H1 (cell line): Measurements from ENCODE around the gene LMOD2. TPM values are rescaled to one million over a fixed set of nuclear protein-coding genes. Genes with fewer than 3 reads are reported as not detected.

ENCODE experiments used
- CTCF ChIA-PET: fragments of 300-600 bp; sonication (Branson Sonifier 250); formaldehyde crosslinking; loops from one replicate; lab custom pipeline; 2021; ENCODE audit not compliant: partially characterized antibody; lab: Charles Lee
- POLR2A ChIA-PET: fragments of 300-600 bp; sonication (Branson Sonifier 250); formaldehyde crosslinking; loops from one replicate; lab custom pipeline; 2021; ENCODE audit warnings: inconsistent platforms; ENCODE audit not compliant: partially characterized antibody; lab: Charles Lee
- DNase-seq, 2 experiments: peaks; one replicate each; pipeline versions ENCODE4 v3.0.0 to v3.0.0-alpha.2; 2010 to 2022; ENCODE audit warnings: low spot score in 2 of 2, low read depth in 1 of 2, mixed read lengths in 1 of 2
- FAIRE-seq: peaks from 2 replicates; lab custom pipeline; 2011; peaks lifted over from hg19 to GRCh38; lab: Jason Lieb, UNC
- H2AFZ ChIP-seq: 2 replicates; pipeline ENCODE4 v1.8.1; 2012; ENCODE audit warnings: low read length, inconsistent platforms
- H2AK5ac ChIP-seq: 2 replicates; pipeline ENCODE4 v1.6.1; 2013; ENCODE audit warnings: low read depth, low read length
- H2BK120ac ChIP-seq: replicated peaks from 2 replicates; pipeline ENCODE3; 2013; ENCODE audit warnings: low read depth, low read length, inconsistent platforms
- H2BK12ac ChIP-seq: 2 replicates; pipeline ENCODE4 v1.6.1; 2013; ENCODE audit warnings: low read depth, low read length
- H2BK15ac ChIP-seq: 2 replicates; pipeline ENCODE4 v1.6.1; 2013; ENCODE audit warnings: low read length
- H2BK20ac ChIP-seq: 2 replicates; pipeline ENCODE4 v1.6.1; 2013; ENCODE audit warnings: low read length
- H2BK5ac ChIP-seq: 2 replicates; pipeline ENCODE4 v1.6.1; 2013; ENCODE audit warnings: low read depth, low read length
- H3K14ac ChIP-seq: 2 replicates; pipeline ENCODE4 v1.6.1; 2013; ENCODE audit warnings: inconsistent platforms; ENCODE audit not compliant: insufficient read length
- H3K18ac ChIP-seq: 2 replicates; pipeline ENCODE4 v1.6.1; 2013; ENCODE audit warnings: low read length; ENCODE audit errors: extremely low read depth
- H3K23ac ChIP-seq: 2 replicates; pipeline ENCODE4 v1.6.1; 2013; ENCODE audit warnings: inconsistent platforms; ENCODE audit not compliant: insufficient read length
- H3K23me2 ChIP-seq: 2 replicates; pipeline ENCODE4 v1.6.1; 2013; ENCODE audit warnings: low read depth, low read length
- H3K27ac ChIP-seq: 2 replicates; pipeline ENCODE4 v1.6.1; 2011; ENCODE audit warnings: low read depth, low read length, inconsistent platforms
- H3K27me3 ChIP-seq, 4 experiments: replicated peaks in 1 of 4; 1 replicate in 1 of 4; 2 replicates in 3 of 4; pipeline versions ENCODE4 v1.6.1 to v1.8.1; 2011 to 2013; ENCODE audit warnings: low read length in 3 of 4, mild to moderate bottlenecking in 3 of 4, inconsistent platforms in 2 of 4, mixed read lengths in 2 of 4, moderate library complexity in 1 of 4; ENCODE audit not compliant: control insufficient read depth in 3 of 4, insufficient read depth in 3 of 4; ENCODE audit errors: extremely low read depth in 1 of 4
- H3K36me3 ChIP-seq, 4 experiments: 2 replicates each; pipeline versions ENCODE4 v1.6.1 to v1.8.1; 2011 to 2013; ENCODE audit warnings: mild to moderate bottlenecking in 4 of 4, low read length in 3 of 4, moderate library complexity in 2 of 4, control low read depth in 1 of 4, inconsistent platforms in 1 of 4; ENCODE audit not compliant: insufficient read depth in 4 of 4, control insufficient read depth in 2 of 4
- H3K4ac ChIP-seq: replicated peaks from 2 replicates; pipeline ENCODE3; 2013; ENCODE audit warnings: low read length, low read depth, mixed read lengths, inconsistent platforms; ENCODE audit not compliant: insufficient read length
- H3K4me1 ChIP-seq, 4 experiments: replicated peaks in 1 of 4; 1 replicate in 1 of 4; 2 replicates in 3 of 4; pipeline versions ENCODE4 v1.6.1 to v1.8.1; 2011 to 2013; ENCODE audit warnings: low read length in 3 of 4, inconsistent platforms in 2 of 4, mixed read lengths in 1 of 4; ENCODE audit not compliant: insufficient read depth in 4 of 4, control insufficient read depth in 3 of 4
- H3K4me2 ChIP-seq, 2 experiments: 2 replicates each; pipeline versions ENCODE4 v1.6.1 to v1.8.1; 2011 to 2013; ENCODE audit warnings: low read depth in 2 of 2, low read length in 2 of 2, control low read depth in 1 of 2, inconsistent platforms in 1 of 2, mild to moderate bottlenecking in 1 of 2; ENCODE audit not compliant: insufficient read depth in 1 of 2
- H3K4me3 ChIP-seq, 4 experiments: fragments of 200-600, 300-600 bp in 1 of 4; sonication (generic), shearing (Covaris generic), sonication (Bioruptor Twin) in 1 of 4; 2 replicates each; pipeline versions ENCODE4 v1.5.1 to v1.8.1; 2011 to 2016; ENCODE audit warnings: low read length in 4 of 4, low read depth in 3 of 4, control low read depth in 2 of 4, inconsistent platforms in 2 of 4, mild to moderate bottlenecking in 2 of 4, mixed read lengths in 1 of 4, moderate library complexity in 1 of 4; ENCODE audit not compliant: insufficient read depth in 2 of 4; ENCODE audit errors: extremely low read depth in 1 of 4
- H3K56ac ChIP-seq: replicated peaks from 2 replicates; pipeline ENCODE3; 2013; ENCODE audit warnings: low read depth, mild to moderate bottlenecking, mixed read lengths, low read length, inconsistent platforms; ENCODE audit not compliant: insufficient read length
- H3K79me1 ChIP-seq: 2 replicates; pipeline ENCODE4 v1.6.1; 2013; ENCODE audit warnings: low read depth, low read length, control low read depth
- H3K79me2 ChIP-seq, 2 experiments: 2 replicates each; pipeline versions ENCODE4 v1.6.1 to v1.8.1; 2012 to 2013; ENCODE audit warnings: low read length in 2 of 2, mild to moderate bottlenecking in 2 of 2, inconsistent platforms in 1 of 2; ENCODE audit not compliant: insufficient read depth in 2 of 2, control insufficient read depth in 1 of 2
- H3K9ac ChIP-seq, 4 experiments: replicated peaks in 1 of 4; 1 replicate in 1 of 4; 2 replicates in 3 of 4; pipeline versions ENCODE4 v1.6.1 to v1.8.1; 2011 to 2013; ENCODE audit warnings: low read depth in 3 of 4, low read length in 3 of 4, control low read depth in 2 of 4, mild to moderate bottlenecking in 2 of 4, moderate library complexity in 2 of 4, inconsistent platforms in 1 of 4; ENCODE audit errors: extremely low read depth in 1 of 4
- H3K9me3 ChIP-seq, 2 experiments: 2 replicates each; pipeline versions ENCODE4 v1.6.1 to v1.8.1; 2012 to 2013; ENCODE audit warnings: mild to moderate bottlenecking in 2 of 2, moderate library complexity in 2 of 2, control low read depth in 1 of 2, inconsistent platforms in 1 of 2, low read depth in 1 of 2, low read length in 1 of 2, mixed read lengths in 1 of 2; ENCODE audit not compliant: insufficient read depth in 2 of 2
- H4K20me1 ChIP-seq, 2 experiments: replicated peaks in 1 of 2; 2 replicates each; pipeline versions ENCODE3 to v1.8.1; 2011 to 2013; ENCODE audit warnings: inconsistent platforms in 2 of 2, low read length in 2 of 2, mild to moderate bottlenecking in 1 of 2; ENCODE audit not compliant: insufficient read depth in 2 of 2, control insufficient read depth in 1 of 2
- H4K5ac ChIP-seq: 2 replicates; pipeline ENCODE4 v1.6.1; 2013; ENCODE audit warnings: low read length, low read depth, mixed read lengths, inconsistent platforms; ENCODE audit not compliant: insufficient read length
- H4K8ac ChIP-seq: 2 replicates; pipeline ENCODE4 v1.8.0; 2013; ENCODE audit warnings: mild to moderate bottlenecking, moderate library complexity, low read length, inconsistent platforms; ENCODE audit not compliant: insufficient read depth; ENCODE audit errors: extremely low read depth
- H4K91ac ChIP-seq: replicated peaks from 2 replicates; pipeline ENCODE3; 2013; ENCODE audit warnings: low read length, mixed read lengths, inconsistent platforms; ENCODE audit not compliant: insufficient read length
- CBX5 ChIP-seq: fragments of 300-800, 300-1000 bp; sonication (generic); IDR thresholded peaks from 2 replicates; pipeline ENCODE4 v1.7.1; 2016; ENCODE audit warnings: antibody characterized with exemption, low read length, low read depth
- CTBP2 ChIP-seq: IDR thresholded peaks from 2 replicates; pipeline ENCODE4 v1.7.0; 2011; ENCODE audit warnings: borderline replicate concordance, mild to moderate bottlenecking, moderate library complexity, mixed read lengths, low read length; ENCODE audit not compliant: insufficient read depth, insufficient read length
- JUN ChIP-seq: IDR thresholded peaks from 2 replicates; pipeline ENCODE4 v1.6.1; 2011; ENCODE audit warnings: low read depth, mild to moderate bottlenecking, improper control_type of control experiment, low read length
- POLR2AphosphoS5 ChIP-seq: IDR thresholded peaks from 2 replicates; pipeline ENCODE4 v1.6.1; 2011; ENCODE audit warnings: low read depth, low read length
- WGBS, 2 experiments: shearing (Covaris generic) in 1 of 2; methylation state at CpG; one replicate each; pipeline versions ENCODE4 v1.1.6 to v1.1.7; 2013 to 2015; ENCODE audit warnings: low lambda C conversion rate in 2 of 2, mixed read lengths in 2 of 2, inconsistent platforms in 1 of 2, low coverage in 1 of 2, missing lambda C conversion rate in 1 of 2; ENCODE audit not compliant: insufficient replicate concordance in 2 of 2, insufficient coverage in 1 of 2, insufficient read length in 1 of 2; ENCODE audit errors: extremely low coverage in 1 of 2, missing lambda C conversion rate in 1 of 2; 5-methylcytosine and 5-hydroxymethylcytosine counted together
- polyA plus RNA-seq, 7 experiments: library from polyadenylated mRNA; depleted of rRNA in 3 of 7; stranded (reverse) in 5 of 7; unstranded in 2 of 7; fragments of >200 nt in 5 of 7; fragments of 200-250 nt in 2 of 7; gene quantifications; 1 replicate in 5 of 7; 2 replicates in 1 of 7; 4 replicates in 1 of 7; pipeline versions ENCODE4 v1.2.1 to v1.2.3, GENCODE V29; 2011 to 2013; ENCODE audit warnings: missing spikeins in 2 of 7, mixed read lengths in 2 of 7
- total RNA-seq: library from RNA; stranded (reverse); fragmentation: NEBNext Ultra II Directional; extraction: Animal tissue kit (Norgen Biotek cat#: 25700); gene quantifications from 2 replicates; pipeline ENCODE4 v1.2.1, GENCODE V29; 2021

The LMOD2 gene
- total and polyA plus RNA-seq, 2 of the 8 experiments (the other 6 are each of a cell fraction or from before 2014, with no cell fraction given): 0.03 to 0.22 TPM

DNA sequence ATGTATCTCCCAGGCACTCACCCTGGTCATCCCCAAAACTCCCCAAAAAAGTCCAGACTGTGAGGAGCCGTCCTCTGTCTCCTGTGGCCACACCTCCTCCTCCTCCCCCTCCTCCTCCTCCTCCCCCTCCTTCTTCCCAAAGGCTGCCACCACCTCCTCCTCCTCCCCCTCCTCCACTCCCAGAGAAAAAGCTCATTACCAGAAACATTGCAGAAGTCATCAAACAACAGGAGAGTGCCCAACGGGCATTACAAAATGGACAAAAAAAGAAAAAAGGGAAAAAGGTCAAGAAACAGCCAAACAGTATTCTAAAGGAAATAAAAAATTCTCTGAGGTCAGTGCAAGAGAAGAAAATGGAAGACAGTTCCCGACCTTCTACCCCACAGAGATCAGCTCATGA, 7.1 kb downstream of the LMOD2 start:
- no peak overlapping the region for H2BK5ac ChIP-seq
- H3K9ac ChIP-seq: no peak overlapping the region
- H3K36me3 ChIP-seq: no peaks in the 10 kb centered on the region
- WGBS, 2 experiments: 79% methylated on average over 2 of the region's 3 CpGs; no CpG with 5 or more reads in 1 of the 2 experiments
- H4K91ac ChIP-seq: no peak overlapping the region
- H3K56ac ChIP-seq: no peak overlapping the region
- H3K27me3 ChIP-seq: no peaks in the 10 kb centered on the region
- H3K18ac ChIP-seq: no peak overlapping the region
- no peak for FAIRE-seq
- H3K4me2 ChIP-seq: no peak overlapping the region
- no peak overlapping the region for H4K8ac ChIP-seq
- H2AFZ ChIP-seq: peak overlapping the region; percentile 75; the same call in 1 of the 2 replicates
- H3K23ac ChIP-seq: no peak overlapping the region
- H2AK5ac ChIP-seq: no peak overlapping the region
- H3K23me2 ChIP-seq: no peaks in the 10 kb centered on the region
- no peak overlapping the region for H3K14ac ChIP-seq
- CTCF ChIA-PET: interaction anchor here (0.7 to 1.1 kb wide), 6 partner anchors 9 to 80 kb away, joined by 3 to 4 read pairs (median 3); no protein-coding TSS in a partner anchor
- H3K9me3 ChIP-seq: peaks cover 0 to 2% of the 10 kb centered on the region in 2 experiments; a peak in 1 of 4 replicates
- no peak overlapping the region for H3K27ac ChIP-seq
- H2BK12ac ChIP-seq: no peak overlapping the region
- POLR2A ChIA-PET: interaction anchor here (1.0 to 1.7 kb wide), 2 partner anchors 9 to 18 kb away, joined by 4 to 6 read pairs; no protein-coding TSS in a partner anchor
- H3K4me3 ChIP-seq: no peak overlapping the region
- H2BK120ac ChIP-seq: no peak overlapping the region
- no peak for TF ChIP-seq JUN
- no peak for TF ChIP-seq CBX5
- no peak for TF ChIP-seq POLR2AphosphoS5
- no peak for TF ChIP-seq CTBP2
- H2BK20ac ChIP-seq: no peak overlapping the region
- no peaks in the 10 kb centered on the region for H4K20me1 ChIP-seq
- H3K79me1 ChIP-seq: no peaks in the 10 kb centered on the region
- H3K4me1 ChIP-seq: peaks cover 0 to 2% (median 0%) of the 10 kb centered on the region in 4 experiments; a peak in 1 of 7 replicates
- no peaks in the 10 kb centered on the region for H3K79me2 ChIP-seq
- DNase-seq: no peak
- H3K4ac ChIP-seq: no peak overlapping the region
- H4K5ac ChIP-seq: no peak overlapping the region
- H2BK15ac ChIP-seq: no peak overlapping the region
